H9 (cell line): Measurements from ENCODE around the gene EPB41. TPM values are rescaled to one million over a fixed set of nuclear protein-coding genes. Genes with fewer than 3 reads are reported as not detected.

Source experiments
- DNase-seq: peaks from one replicate; pipeline ENCODE4 v3.0.0-alpha.2; 2017
- H2AFZ ChIP-seq: one replicate; pipeline ENCODE4 v1.6.1; 2013; ENCODE audit warnings: mild to moderate bottlenecking, low read length, control low read depth, moderate library complexity
- H2AK5ac ChIP-seq: 2 replicates; pipeline ENCODE4 v1.6.1; 2013; ENCODE audit warnings: low read length, control low read depth, mixed read lengths; ENCODE audit not compliant: insufficient read length
- H2BK120ac ChIP-seq: one replicate; pipeline ENCODE4 v1.6.1; 2013; ENCODE audit warnings: low read depth, mild to moderate bottlenecking, low read length, control low read depth, inconsistent platforms; ENCODE audit not compliant: poor library complexity, severe bottlenecking
- H2BK12ac ChIP-seq: 2 replicates; pipeline ENCODE4 v1.6.1; 2013; ENCODE audit warnings: low read length, control low read depth, mixed read lengths, low read depth; ENCODE audit not compliant: insufficient read length
- H2BK15ac ChIP-seq: 2 replicates; pipeline ENCODE4 v1.6.1; 2013; ENCODE audit warnings: low read depth, low read length, control low read depth
- H2BK20ac ChIP-seq: one replicate; pipeline ENCODE4 v1.6.1; 2013; ENCODE audit warnings: low read depth, mild to moderate bottlenecking, low read length, control low read depth, inconsistent platforms; ENCODE audit not compliant: poor library complexity, severe bottlenecking
- H2BK5ac ChIP-seq: 2 replicates; pipeline ENCODE4 v1.6.1; 2013; ENCODE audit warnings: low read length, control low read depth, mixed read lengths; ENCODE audit not compliant: insufficient read length
- H3K14ac ChIP-seq: 2 replicates; pipeline ENCODE4 v1.6.1; 2013; ENCODE audit warnings: low read length, control low read depth; ENCODE audit not compliant: insufficient read depth
- H3K18ac ChIP-seq: 2 replicates; pipeline ENCODE4 v1.6.1; 2013; ENCODE audit warnings: low read depth, mild to moderate bottlenecking, mixed read lengths, low read length, control low read depth; ENCODE audit not compliant: insufficient read length
- H3K23ac ChIP-seq: 2 replicates; pipeline ENCODE4 v1.6.1; 2013; ENCODE audit warnings: low read length, control low read depth, mixed read lengths, low read depth; ENCODE audit not compliant: insufficient read length
- H3K23me2 ChIP-seq: 2 replicates; pipeline ENCODE4 v1.6.1; 2013; ENCODE audit warnings: low read depth, mild to moderate bottlenecking, mixed read lengths, low read length, control low read depth; ENCODE audit not compliant: insufficient read length, poor library complexity, severe bottlenecking
- H3K27ac ChIP-seq: 2 replicates; pipeline ENCODE4 v1.5.1; 2013; ENCODE audit warnings: low read length, control low read depth, mixed read lengths, low read depth; ENCODE audit not compliant: insufficient read length
- H3K27me3 ChIP-seq: 2 replicates; pipeline ENCODE4 v1.6.1; 2013; ENCODE audit warnings: low read length, control low read depth, inconsistent platforms; ENCODE audit not compliant: insufficient read depth
- H3K4ac ChIP-seq: 2 replicates; pipeline ENCODE4 v1.6.1; 2013; ENCODE audit warnings: low read depth, mild to moderate bottlenecking, control low read depth, inconsistent platforms, low read length, moderate library complexity
- H3K4me1 ChIP-seq: 2 replicates; pipeline ENCODE4 v1.6.1; 2013; ENCODE audit warnings: low read length, control low read depth, inconsistent platforms; ENCODE audit not compliant: insufficient read depth
- H3K4me2 ChIP-seq: 2 replicates; pipeline ENCODE4 v1.6.1; 2013; ENCODE audit warnings: low read length, control low read depth, mixed read lengths; ENCODE audit not compliant: insufficient read length, insufficient read depth
- H3K56ac ChIP-seq: 2 replicates; pipeline ENCODE4 v1.6.1; 2013; ENCODE audit warnings: low read depth, mild to moderate bottlenecking, mixed read lengths, low read length, control low read depth; ENCODE audit not compliant: insufficient read length
- H3K79me1 ChIP-seq: 2 replicates; pipeline ENCODE4 v1.6.1; 2013; ENCODE audit warnings: low read depth, mild to moderate bottlenecking, moderate library complexity, low read length, control low read depth, inconsistent platforms; ENCODE audit not compliant: insufficient read depth, poor library complexity, severe bottlenecking
- H3K79me2 ChIP-seq: 2 replicates; pipeline ENCODE4 v1.6.1; 2013; ENCODE audit warnings: low read length, control low read depth, inconsistent platforms; ENCODE audit not compliant: insufficient read depth
- H3K9ac ChIP-seq: 2 replicates; pipeline ENCODE4 v1.6.1; 2013; ENCODE audit warnings: low read length, control low read depth, mixed read lengths; ENCODE audit not compliant: insufficient read length; ENCODE audit errors: extremely low read depth
- H3K9me3 ChIP-seq: one replicate; pipeline ENCODE4 v1.6.1; 2013; ENCODE audit warnings: low read depth, low read length, inconsistent platforms; ENCODE audit not compliant: control insufficient read depth
- H3T11ph ChIP-seq: one replicate; pipeline ENCODE4 v1.6.1; 2013; ENCODE audit warnings: mild to moderate bottlenecking, low read length, control low read depth, inconsistent platforms
- H4K20me1 ChIP-seq: one replicate; pipeline ENCODE4 v1.6.1; 2013; ENCODE audit not compliant: control insufficient read depth, insufficient read length, insufficient read depth
- H4K5ac ChIP-seq: 2 replicates; pipeline ENCODE4 v1.6.1; 2013; ENCODE audit warnings: low read depth, mild to moderate bottlenecking, mixed read lengths, low read length, control low read depth; ENCODE audit not compliant: insufficient read length
- H4K8ac ChIP-seq: replicated peaks from 2 replicates; pipeline ENCODE4 v1.6.1; 2013; ENCODE audit warnings: low read length, control low read depth, mixed read lengths, low read depth; ENCODE audit not compliant: insufficient read length
- H4K91ac ChIP-seq: 2 replicates; pipeline ENCODE4 v1.6.1; 2013; ENCODE audit warnings: low read depth, mild to moderate bottlenecking, moderate library complexity, mixed read lengths, low read length, control low read depth; ENCODE audit not compliant: insufficient read length
- H3K27ac Mint-ChIP-seq, 3 experiments: 2 replicates in 2 of 3; 3 replicates in 1 of 3; pipeline ENCODE4 v1.8.0; 2020 to 2021; ENCODE audit warnings: mixed read lengths in 3 of 3, mild to moderate bottlenecking in 1 of 3, moderate library complexity in 1 of 3
- H3K27me3 Mint-ChIP-seq: 2 replicates; pipeline ENCODE4 v1.8.0; 2021; ENCODE audit warnings: low read depth, mild to moderate bottlenecking, moderate library complexity, mixed read lengths
- H3K36me3 Mint-ChIP-seq, 3 experiments: 2 replicates in 2 of 3; 3 replicates in 1 of 3; pipeline ENCODE4 v1.8.0; 2020 to 2021; ENCODE audit warnings: low read depth in 3 of 3, mixed read lengths in 3 of 3; ENCODE audit not compliant: insufficient read depth in 1 of 3
- H3K4me1 Mint-ChIP-seq, 2 experiments: 2 replicates each; pipeline ENCODE4 v1.8.0; 2020; ENCODE audit warnings: mixed read lengths in 2 of 2
- H3K4me3 Mint-ChIP-seq, 2 experiments: 2 replicates in 1 of 2; 3 replicates in 1 of 2; pipeline ENCODE4 v1.8.0; 2020 to 2021; ENCODE audit warnings: mild to moderate bottlenecking in 2 of 2, mixed read lengths in 2 of 2, moderate library complexity in 1 of 2
- H3K9me3 Mint-ChIP-seq, 2 experiments: 2 replicates in 1 of 2; 3 replicates in 1 of 2; pipeline ENCODE4 v1.8.0; 2020; ENCODE audit warnings: mild to moderate bottlenecking in 2 of 2, mixed read lengths in 2 of 2, moderate library complexity in 1 of 2
- WGBS: extraction: QIAGEN DNeasy Blood & Tissue Kit; methylation state at CpG from one replicate; pipeline ENCODE4 v1.1.7; 2013; ENCODE audit warnings: missing lambda C conversion rate, low lambda C conversion rate, mixed read lengths; ENCODE audit not compliant: insufficient read length; ENCODE audit errors: extremely low coverage; 5-methylcytosine and 5-hydroxymethylcytosine counted together
- total RNA-seq: library from RNA; stranded (reverse); gene quantifications from 2 replicates; pipeline ENCODE4 v1.2.1, GENCODE V29; 2021
- TF ChIP-seq, protein P1 (sequence below): fragments of 200-600 bp; sonication (generic); conservative IDR thresholded peaks from 3 replicates; pipeline ENCODE4 v1.8.0; 2021; ENCODE audit warnings: antibody characterized with exemption, mild to moderate bottlenecking

EPB41 gene
- total RNA-seq, 1 experiment from 2014 or later: 75.4 TPM

GRCh38 chr1:28882009-28882628, 32.2 kb upstream of the EPB41 start:
- Histone ChIP-seq H2BK20ac (no peak overlapping the region), H3K9me3 (no peaks in the 10 kb centered on the region), H4K20me1 (no peaks in the 10 kb centered on the region), H2BK120ac (no peak overlapping the region), H3K79me2 (no peaks in the 10 kb centered on the region), H3K9ac (no peak overlapping the region), H2AFZ (no peak overlapping the region), H3K14ac (no peak overlapping the region), H3K4me2 (no peak overlapping the region), H3K56ac (no peak overlapping the region), H3K23me2 (peaks cover 8% of the 10 kb centered on the region), H4K8ac (no peak overlapping the region), H3K79me1 (no peaks in the 10 kb centered on the region), H2AK5ac (no peak overlapping the region), H3K23ac (no peak overlapping the region), H2BK5ac (no peak overlapping the region), H4K91ac (no peak overlapping the region), H3K18ac (no peak overlapping the region), H4K5ac (no peak overlapping the region), H3T11ph (no peak overlapping the region), H3K4me1 (peaks cover 16% of the 10 kb centered on the region; the same call in 1 of the 2 replicates), H3K27ac (no peak overlapping the region), H2BK15ac (no peak overlapping the region), H3K27me3 (no peaks in the 10 kb centered on the region), H3K4ac (no peak overlapping the region), H2BK12ac (no peak overlapping the region)
- peaks cover 7% of the 10 kb centered on the region for H3K27me3 Mint-ChIP-seq
- peak overlapping the region in 2 of 3 experiments; percentile 55 to 67; a peak in 3 of 7 replicates for H3K27ac Mint-ChIP-seq
- H3K36me3 Mint-ChIP-seq: no peaks in the 10 kb centered on the region
- peak; percentile 96 for DNase-seq
- TF ChIP-seq, protein P1, sequence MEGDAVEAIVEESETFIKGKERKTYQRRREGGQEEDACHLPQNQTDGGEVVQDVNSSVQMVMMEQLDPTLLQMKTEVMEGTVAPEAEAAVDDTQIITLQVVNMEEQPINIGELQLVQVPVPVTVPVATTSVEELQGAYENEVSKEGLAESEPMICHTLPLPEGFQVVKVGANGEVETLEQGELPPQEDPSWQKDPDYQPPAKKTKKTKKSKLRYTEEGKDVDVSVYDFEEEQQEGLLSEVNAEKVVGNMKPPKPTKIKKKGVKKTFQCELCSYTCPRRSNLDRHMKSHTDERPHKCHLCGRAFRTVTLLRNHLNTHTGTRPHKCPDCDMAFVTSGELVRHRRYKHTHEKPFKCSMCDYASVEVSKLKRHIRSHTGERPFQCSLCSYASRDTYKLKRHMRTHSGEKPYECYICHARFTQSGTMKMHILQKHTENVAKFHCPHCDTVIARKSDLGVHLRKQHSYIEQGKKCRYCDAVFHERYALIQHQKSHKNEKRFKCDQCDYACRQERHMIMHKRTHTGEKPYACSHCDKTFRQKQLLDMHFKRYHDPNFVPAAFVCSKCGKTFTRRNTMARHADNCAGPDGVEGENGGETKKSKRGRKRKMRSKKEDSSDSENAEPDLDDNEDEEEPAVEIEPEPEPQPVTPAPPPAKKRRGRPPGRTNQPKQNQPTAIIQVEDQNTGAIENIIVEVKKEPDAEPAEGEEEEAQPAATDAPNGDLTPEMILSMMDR: peak; percentile 98
- no CpG with 5 or more reads among the region's 13 CpGs for WGBS
- no peak overlapping the region; a peak in 1 of 5 replicates for H3K4me3 Mint-ChIP-seq
- peaks cover 0 to 3% of the 10 kb centered on the region in 2 experiments; a peak in 1 of 5 replicates for H3K9me3 Mint-ChIP-seq
- peaks cover 42 to 45% of the 10 kb centered on the region in 2 experiments for H3K4me1 Mint-ChIP-seq
